Brain pericyte (primary cell): ENCODE data around the gene SRP9.

Source experiments
- DNase-seq: peaks from one replicate; pipeline ENCODE4 v3.0.0-alpha.2; 2012; ENCODE audit warnings: low read depth, low spot score

Gene SRP9, protein sequence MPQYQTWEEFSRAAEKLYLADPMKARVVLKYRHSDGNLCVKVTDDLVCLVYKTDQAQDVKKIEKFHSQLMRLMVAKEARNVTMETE

DNA sequence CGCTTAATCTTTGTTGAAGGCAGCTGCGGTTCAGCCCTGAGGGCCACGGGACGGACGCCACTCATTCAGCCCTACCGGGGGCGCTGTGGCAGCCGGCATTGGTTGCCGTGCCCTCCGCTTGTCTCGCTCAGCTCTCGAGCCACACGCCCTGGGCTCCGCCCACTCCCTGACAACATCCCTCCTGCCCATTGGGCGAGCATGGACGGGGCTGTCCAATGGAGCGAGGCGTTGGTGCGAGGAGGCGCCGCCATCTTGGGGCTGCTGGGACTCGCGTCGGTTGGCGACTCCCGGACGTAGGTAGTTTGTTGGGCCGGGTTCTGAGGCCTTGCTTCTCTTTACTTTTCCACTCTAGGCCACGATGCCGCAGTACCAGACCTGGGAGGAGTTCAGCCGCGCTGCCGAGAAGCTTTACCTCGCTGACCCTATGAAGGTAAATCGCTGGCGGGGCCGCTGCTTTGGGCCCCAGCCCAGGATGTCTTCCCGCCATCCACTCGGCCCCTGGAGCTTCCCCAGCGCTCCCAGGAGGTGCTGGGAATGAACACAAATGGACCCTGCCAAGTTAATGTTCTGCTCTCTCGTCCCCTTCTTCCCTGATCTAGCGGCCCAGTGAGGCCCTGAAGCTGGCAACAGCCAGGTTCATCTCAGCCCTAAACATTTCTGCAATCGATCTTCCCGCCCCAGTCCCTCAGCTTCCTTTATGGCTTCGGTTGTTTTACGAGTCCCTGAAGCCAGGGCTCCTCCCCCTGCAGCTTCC is at the start of gene SRP9:
TSS of gene SRP9 (plus strand) at position 244 of the 754 bp plus-strand sequence. CDS start at position 359, 115 bp downstream.
- DNase-seq, result peak; percentile 96

DNA sequence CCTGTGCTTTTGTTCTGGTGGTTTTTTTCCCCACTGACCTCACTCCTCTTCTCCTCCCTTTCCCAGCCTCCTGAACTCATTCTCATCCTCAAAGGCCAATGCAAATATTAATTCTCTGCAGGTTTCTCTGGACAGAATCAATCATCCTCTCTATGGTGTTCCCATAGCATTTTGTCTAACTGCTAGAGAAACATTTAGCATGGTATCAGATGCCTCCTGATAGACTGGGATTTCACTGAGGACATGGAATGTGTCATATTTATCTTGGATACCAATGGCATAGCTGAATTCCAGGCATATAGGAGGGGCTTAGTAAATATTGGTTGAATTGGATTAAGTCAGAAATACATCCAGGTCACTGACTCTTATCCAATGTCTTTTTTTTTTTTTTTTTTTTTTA is 46.1 kb upstream of the SRP9 start:
- DNase-seq, result no peak

DNA sequence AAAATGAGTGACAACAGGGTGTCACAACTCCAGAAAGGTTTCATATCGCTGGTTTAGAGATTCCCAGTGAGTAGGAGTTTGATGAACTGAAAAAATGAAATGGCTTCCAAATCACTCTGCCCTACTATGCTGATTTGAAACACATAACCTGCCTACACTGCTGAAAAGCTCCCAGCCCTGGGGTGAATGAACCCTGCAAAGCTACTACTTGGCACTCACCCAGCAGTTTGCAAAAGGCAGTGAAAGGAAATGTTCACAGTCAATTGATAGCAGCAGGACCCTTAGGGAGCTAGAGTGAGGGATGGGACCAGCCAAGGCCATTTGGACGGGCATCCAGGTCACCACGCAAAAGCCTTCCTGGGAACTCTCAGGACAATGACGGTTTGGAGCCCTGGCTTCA is 44.4 kb upstream of the SRP9 start:
- no peak for DNase-seq

DNA sequence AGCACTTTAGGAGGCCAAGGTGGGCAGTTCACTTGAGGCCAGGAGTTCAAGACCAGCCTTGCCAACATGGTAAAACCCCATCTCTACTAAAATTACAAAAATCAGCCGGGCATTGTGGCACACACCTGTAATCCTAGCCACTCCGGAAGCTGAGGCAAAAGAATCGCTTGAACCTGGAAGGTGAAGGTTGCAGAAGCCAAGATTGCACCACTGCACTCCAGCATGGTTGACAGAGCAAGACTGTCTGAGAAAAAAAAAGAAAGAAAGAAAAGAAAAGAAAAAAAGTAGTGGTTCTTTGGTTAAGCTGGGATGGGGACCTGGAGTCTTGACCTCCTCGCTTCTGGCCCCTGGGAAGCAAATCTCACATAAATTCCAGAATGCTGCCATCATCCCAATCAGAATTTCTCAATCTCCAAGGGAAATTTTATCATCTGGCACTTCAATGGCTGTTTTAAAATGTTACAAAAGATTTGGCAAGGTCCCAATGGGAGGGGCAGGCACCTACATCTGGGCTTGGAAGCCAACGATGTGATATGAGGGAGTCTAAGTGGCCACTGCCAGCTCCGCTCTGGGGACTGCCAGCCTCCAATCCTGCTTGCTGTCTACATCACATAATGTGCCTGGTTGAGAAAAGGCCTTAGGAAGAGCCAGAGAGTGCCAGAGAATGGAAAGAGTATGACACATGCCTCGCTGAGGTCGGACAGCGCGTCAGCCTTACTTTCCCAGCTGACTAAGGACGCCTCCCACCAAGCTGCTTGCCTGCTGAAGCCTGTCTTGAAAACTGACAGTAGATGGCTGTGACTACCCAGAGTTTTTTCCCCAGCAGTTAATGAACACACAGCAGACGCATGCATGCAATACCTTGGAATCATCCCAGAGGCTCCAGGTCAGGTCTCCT is 42.1 kb upstream of the SRP9 start:
- peak; percentile 65 for DNase-seq

DNA sequence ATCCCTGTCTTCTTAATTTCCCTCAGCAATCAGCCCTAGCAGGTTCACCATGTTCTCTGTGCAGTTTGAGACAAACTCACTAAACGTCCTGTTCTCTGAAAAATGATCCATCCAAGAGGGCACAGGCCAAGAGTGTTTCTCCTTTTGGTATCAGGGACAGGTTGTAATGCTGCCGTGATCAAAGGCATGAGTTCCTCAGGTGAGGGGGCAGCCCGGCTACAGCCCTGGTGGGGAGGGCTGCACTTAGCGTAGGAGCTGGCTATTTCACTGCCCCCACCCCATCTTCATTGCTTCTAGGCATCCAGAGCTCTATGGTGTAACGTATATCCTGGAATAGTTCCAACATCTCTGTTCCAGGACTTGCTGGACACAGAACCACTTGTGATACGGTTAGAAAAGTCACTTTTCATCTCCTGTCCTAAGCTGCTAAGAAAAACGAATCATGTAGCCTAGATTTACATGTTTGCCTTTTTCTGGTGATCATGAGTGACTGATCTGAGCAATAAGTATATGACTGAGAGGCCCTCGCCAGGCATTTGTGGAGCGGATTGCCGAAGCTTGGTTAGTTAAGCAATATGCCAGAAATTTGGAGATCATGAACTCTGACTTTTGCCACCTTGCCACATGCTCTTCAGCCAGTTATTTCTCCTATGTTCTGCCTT is 41.1 kb upstream of the SRP9 start:
- DNase-seq, result no peak

DNA sequence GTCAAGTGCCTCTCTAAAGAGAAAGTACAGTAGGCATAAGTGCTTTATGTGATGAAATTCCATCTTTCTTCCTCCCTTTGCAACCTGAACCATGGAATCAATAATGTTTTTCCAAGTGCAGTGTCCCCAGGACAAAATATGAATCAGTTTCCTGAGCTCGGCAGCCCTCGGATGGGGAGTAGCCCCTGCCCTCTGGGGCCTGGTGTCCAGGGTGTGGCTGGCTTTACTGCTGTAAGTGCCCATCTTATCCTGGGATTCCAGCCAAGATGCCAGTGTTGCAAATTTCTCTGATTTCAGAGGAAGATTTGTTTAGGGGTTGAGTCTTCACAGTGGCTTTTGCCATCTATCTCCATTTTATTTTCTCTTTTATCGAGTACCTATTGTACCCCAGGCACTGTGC is 40.5 kb upstream of the SRP9 start:
- DNase-seq, result no peak

DNA sequence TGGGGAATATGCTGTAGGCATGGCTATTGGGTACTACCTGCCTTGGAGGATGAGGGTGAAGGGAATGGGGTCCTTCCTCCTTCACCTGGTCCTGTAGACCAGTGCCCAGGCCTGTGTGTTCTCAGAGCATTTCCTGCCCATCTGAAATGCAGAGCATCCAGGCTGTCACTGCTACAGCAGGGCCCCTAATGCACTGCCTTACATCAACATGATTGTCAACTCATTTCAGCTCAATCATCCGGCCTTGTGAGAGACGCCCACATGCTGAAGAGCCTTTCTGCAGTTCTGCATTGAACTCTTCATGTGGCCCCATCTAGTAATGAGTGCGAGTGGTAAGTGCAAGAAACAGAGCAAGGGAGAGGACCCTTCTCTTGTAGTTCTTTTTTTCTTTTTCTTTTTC is 39.8 kb upstream of the SRP9 start:
- DNase-seq, result no peak

DNA sequence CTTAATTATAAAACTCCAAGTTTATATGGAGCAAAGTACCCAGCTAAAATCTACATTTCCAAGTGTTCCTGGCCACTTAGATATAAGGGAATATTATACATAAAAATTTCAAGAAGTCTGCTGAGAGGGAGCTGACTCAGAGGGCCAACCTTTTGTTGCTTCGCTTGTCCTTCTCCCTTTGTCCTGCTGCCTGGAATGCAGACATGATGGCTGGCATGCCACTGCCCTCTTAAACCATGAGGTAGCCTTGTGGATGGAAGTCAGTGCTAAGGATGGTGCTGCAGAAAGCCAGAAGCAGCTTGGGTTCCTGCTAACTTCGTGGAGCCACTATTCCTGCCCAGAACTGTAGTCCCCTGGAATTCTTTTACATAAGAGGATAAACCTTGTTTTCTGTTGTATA is 38.9 kb upstream of the SRP9 start:
- no peak for DNase-seq

DNA sequence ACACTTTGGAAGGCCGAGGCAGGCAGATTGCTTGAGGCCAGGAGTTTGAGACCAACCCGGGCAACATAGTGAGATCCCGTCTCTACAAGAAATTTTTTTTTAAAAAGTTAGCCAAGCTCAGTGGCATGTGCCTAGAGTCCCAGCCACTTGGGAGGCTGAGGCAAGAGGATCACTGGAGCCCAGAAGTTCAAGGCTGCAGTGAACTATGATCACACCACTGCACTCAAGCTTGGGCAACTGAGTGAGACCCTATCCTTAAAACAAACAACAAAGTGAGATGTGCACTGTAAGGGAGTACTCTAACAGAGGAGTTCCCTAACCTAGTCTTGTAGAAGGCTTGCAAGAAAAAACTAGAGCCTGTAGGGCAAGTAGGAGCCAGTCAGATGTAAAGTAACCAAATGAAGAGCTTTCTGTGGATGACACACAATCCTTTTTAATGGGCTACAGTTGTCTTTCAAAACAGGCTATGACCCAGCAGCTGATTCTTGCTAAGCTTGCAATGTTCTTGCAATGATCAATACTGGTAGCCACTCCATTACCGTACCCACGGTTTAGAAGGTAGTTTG is 38.0 kb upstream of the SRP9 start:
- DNase-seq, result no peak

DNA sequence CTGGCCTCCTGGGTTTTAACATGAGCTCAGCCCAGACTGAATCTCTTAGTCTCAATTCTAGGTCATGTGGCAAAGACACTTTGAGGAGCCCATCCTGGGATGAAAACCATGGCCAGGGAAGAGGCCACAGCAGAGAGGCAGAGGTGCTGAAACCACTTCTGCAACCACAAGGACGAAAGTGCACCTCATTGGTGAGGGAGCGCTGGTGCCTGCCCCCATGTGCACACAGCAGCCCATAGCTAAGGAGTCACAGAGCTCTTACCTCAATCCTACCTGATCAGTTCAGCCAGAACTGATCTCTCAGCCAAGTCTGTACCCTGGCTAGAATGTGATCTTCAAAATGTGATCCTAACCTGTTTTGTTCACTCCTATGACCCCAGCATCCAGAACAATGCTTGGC is 32.9 kb upstream of the SRP9 start:
- DNase-seq, result no peak

DNA sequence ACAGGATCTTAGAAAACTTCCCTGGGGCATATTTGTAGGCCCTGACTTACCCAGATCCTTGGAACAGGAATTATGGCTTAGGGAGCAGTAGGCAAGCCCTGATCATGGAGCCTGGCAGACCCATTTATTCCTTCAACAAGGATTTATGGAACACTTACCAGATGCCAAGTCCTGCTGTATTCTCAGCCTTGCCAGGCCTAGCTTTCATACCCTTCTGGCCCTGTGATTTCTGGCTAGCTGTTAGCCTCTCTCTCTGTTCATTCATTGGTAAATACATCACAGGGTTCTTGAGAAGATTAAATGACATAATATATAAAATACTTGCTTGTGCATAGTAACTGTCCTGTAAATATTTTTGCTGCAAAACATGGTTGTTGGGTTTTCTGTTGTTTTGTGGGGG is 32.4 kb upstream of the SRP9 start:
- DNase-seq, result no peak

DNA sequence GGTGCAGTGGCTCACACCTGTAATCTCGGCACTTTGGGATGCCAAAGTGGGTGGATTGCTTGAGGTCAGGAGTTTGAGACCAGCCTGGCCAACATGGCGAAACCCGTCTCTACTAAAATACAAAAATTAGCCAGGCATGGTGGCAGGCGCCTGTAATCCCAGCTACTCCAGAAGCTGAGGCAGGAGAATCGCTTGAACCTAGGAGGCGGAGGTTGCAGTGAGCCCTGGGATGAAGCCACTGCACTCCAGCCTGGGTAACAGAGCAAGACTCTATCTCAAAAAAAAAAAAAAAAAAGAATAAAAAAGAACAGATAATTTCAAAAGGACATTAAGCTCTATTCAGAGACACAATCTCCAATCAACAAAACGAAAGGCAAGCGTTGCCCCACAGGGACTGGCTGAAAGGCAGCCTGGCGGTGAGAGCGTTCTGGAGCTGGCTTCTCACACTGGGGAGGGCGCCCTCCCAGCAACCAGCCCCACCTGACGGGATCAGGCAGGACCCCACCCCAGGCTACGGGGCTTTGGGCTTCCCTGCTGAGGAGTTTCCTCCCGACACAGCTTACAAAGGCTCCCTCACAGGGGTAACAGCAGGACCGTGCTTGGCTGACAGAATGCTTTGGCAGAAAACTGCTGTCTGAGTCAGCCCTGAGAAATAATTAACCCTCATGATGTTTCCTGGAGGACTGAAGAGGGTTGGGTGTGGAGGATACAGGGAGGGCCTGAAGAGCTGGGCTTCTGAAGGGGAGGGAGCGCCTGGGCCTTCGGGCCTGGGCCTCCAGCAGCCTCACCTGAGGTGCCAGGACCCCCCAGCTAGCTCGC is 31.1 kb upstream of the SRP9 start:
- DNase-seq, result peak; percentile 89

DNA sequence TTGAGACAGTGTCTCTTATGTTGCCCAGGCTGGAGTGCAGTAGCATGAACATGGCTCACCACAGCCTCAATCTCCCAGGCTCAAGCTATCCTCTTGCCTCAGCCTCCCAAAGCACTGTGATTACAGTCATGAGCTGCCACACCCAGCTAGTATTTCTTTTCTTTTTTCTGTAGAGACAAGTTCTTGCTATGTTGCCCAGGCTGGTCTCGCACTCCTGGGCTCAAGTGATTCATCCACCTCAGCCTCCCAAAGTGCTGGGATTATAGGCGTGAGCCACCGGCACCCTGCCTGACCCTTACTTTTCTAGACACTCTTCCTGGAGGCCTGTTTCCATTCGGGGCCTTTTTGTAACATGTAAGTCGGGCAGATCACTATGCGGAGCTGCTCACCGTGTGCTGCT is 30.1 kb upstream of the SRP9 start:
- no peak for DNase-seq

DNA sequence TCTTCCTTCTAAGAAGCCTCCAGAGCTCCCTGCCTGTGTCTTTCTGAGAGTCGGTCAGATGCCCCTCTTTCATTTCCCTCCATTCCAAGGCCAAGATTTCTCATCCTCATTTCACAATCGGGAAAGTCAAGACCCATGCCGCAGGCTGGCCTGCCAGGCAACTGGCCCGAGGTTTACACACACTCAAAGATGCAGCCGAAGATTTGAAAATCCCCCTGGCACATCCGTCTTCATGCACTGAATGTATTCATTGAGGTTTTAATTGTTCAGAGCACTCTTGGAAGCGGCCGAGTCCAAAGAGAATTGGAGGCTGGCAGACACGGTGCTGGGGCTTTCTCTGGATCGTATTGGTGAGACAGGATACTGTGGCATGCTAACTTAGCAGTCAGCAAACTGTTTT is 29.1 kb upstream of the SRP9 start:
- DNase-seq, result no peak

DNA sequence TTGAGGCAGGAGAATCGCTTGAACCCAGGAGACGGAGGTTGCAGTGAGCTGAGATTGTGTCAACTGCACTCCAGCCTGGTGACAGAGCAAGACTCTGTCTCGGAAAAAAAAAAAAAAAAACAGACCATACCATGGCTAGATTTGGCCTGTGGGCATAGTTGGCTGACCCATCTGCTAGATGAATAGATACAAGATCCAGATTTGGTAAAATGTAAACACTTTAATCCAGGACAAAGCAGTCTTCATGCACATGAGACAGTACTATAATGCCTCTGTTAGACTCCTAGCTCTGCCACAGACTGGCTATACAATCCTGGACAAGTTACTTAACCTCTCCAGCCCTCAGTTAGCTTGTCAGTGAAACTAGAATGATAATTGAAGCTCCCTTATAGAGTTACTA is 27.9 kb upstream of the SRP9 start:
- no peak for DNase-seq

DNA sequence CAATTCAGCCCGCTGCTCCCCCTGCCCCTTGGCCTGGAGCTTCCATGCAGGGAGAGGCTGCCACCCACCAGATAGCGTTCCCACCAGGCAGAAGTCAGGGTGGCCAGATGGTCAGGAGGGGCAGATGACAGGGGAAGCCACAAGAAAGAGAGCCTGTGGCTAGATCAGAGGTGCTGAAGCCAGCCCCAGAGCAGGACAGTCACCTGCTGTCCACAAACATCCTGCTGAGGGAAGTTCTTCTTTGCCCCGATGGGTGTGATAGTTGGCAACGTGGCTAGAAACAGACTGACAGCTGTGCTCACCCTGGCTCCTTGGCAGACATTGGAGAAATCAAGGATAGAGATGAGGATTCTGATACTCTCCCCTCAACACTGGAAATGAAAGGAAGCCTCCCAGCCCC is 27.2 kb upstream of the SRP9 start:
- DNase-seq, result no peak

DNA sequence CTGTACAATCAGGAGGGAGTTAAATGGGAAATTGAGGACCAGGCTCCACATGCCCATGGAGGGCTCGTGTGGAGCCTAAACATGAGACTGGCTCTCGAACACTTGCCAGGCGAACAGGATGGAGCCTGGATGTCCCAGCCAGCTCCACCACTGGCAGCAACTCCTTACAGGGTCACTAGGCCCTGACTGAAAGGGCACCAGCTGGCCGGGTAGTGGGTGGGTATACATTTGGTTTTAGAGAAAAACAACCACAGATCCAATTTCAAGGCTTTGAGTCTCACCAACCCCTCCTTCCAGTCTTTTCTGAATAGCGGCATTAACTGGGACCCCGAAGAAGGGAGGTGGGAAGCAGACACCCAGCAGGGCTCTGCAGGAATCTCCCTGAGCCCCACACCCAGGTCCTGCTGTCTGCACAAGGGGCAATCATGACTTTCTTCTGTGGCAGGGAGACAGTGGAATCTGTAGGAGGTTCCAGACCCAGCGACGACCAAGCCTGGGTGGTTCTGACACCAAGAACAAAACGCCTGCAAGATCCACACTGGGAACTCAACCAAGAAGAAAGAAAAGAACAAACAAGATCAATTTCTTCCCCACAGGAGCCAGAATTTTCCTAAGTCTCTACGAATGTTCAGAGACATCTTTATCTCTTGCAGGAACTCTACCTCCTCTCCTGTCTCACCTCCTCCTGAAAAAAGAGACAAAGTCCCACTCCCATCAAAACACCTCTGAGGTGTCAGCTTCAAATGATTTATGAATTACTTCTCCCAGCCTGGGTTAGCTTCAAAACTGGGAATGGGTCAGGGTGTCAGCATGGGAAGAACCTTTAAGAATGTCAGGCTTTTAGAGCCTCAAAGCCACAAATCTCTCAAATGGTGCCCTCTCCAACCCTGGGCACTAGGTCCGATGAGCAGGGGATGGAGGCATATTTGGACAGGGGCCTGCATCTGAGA is 26.5 kb upstream of the SRP9 start:
- DNase-seq, result no peak

DNA sequence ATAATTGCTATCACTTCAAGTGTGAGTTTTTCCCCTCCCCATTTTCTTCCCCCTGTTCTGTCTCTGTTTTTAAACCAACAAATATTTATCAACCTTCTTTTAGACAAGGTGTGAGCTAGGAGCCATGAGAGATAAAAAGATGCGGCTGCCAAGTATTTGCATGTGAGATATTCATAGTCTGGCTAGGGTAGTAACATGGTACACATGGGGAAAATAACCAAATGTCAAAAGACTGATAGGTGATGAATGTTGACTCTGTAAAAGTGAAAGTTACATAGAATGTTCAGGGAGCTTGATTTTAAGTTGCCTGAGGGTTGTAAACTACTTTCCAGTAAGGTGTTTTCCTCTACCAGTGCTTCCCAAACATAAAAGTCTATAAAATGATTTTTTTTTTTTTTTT is 25.4 kb upstream of the SRP9 start:
- no peak for DNase-seq

DNA sequence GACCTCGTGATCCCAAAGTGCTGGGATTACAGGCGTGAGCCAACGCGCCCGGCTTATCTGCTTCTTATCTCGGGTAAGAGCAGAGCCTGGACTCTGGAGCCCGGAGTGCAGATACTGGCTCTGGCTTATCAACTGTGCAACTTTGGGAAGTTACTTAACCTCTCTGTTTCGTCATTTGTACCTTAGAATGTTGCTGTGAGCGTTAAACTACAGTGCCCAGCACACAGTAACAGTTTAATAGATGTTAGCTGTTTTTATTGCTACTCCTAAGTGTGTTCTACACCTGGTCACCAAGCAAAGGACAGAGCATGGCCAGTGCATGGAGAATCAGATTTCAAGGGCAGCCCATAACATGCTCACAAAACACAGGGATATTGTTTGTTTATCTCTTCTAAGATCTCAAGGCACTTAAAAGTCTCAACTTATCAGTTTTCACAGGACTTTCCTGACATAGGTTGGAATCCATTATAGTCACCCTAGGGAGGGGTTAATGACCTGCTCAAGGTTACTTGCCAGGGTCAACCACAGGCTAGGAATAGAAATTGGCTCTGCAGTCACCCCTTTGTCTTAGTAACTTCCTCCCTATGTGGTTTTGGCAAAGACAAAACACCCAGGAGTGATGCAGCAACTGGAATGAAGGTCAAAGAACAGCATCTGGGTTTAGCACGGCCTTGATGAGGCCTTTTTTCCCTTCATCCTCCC is 22.5 kb upstream of the SRP9 start:
- DNase-seq, result no peak
